ENCODE measurements around the gene MYRIP.
A peak's percentile ranks its signal among the peaks of the same experiment; 100 is the strongest.
"Not testable (repeated sequence)": the region's sequence is repeated elsewhere in the genome, so short reads cannot be mapped to it uniquely, and the experiment has no call there.

The MYRIP gene

GRCh38 chr3:40078590-40078989, 269.2 kb downstream of the MYRIP start:
- no peaks in the 10 kb centered on the region for H3K27me3 ChIP-seq (replicated peaks)
- H3K4me3 ChIP-seq (ENCODE audit: low read depth, low read length), result no peak overlapping the region
- no peak overlapping the region for H3K27ac ChIP-seq
- TF ChIP-seq CTCF (IDR thresholded peaks at IDR 0.05; ENCODE audit: low read depth, low read length, missing control alignments), result no peak
- no peak for DNase-seq
- H3K36me3 ChIP-seq (replicated peaks), result no peaks in the 10 kb centered on the region
- in situ Hi-C loops (cut with HindIII; ENCODE audit: low pct_ligation_motif_present, low sequenced_read_pairs), result no loop called here

GRCh38 chr3:40079203-40079846, 269.9 kb downstream of the MYRIP start:
- TF ChIP-seq CTCF (IDR thresholded peaks at IDR 0.05; ENCODE audit: low read depth, low read length, missing control alignments), result no peak
- Histone ChIP-seq H3K27ac (no peak overlapping the region), H3K36me3 (replicated peaks) (no peaks in the 10 kb centered on the region), H3K4me3 (ENCODE audit: low read depth, low read length) (no peak overlapping the region), H3K27me3 (replicated peaks) (no peaks in the 10 kb centered on the region)
- in situ Hi-C loops (cut with HindIII; ENCODE audit: low pct_ligation_motif_present, low sequenced_read_pairs), result no loop called here
- peak; percentile 61 for DNase-seq

GRCh38 chr3:40079847-40080240, 270.4 kb downstream of the MYRIP start:
- in situ Hi-C loops (cut with HindIII; ENCODE audit: low pct_ligation_motif_present, low sequenced_read_pairs), result no loop called here
- H3K36me3 ChIP-seq (replicated peaks), result no peaks in the 10 kb centered on the region
- no peaks in the 10 kb centered on the region for H3K27me3 ChIP-seq (replicated peaks)
- H3K27ac ChIP-seq, result no peak overlapping the region
- no peak for DNase-seq
- H3K4me3 ChIP-seq (ENCODE audit: low read depth, low read length), result no peak overlapping the region
- no peak for TF ChIP-seq CTCF (IDR thresholded peaks at IDR 0.05; ENCODE audit: low read depth, low read length, missing control alignments)

GRCh38 chr3:40083066-40083465, 273.7 kb downstream of the MYRIP start:
- Histone ChIP-seq H3K27ac (no peak overlapping the region), H3K36me3 (replicated peaks) (no peaks in the 10 kb centered on the region), H3K27me3 (replicated peaks) (no peaks in the 10 kb centered on the region), H3K4me3 (ENCODE audit: low read depth, low read length) (no peak overlapping the region)
- no peak for DNase-seq
- no peak for TF ChIP-seq CTCF (IDR thresholded peaks at IDR 0.05; ENCODE audit: low read depth, low read length, missing control alignments)
- in situ Hi-C loops (cut with HindIII; ENCODE audit: low pct_ligation_motif_present, low sequenced_read_pairs), result no loop called here

- DNase-seq; H3K27ac ChIP-seq; in situ Hi-C loops (cut with HindIII; ENCODE audit: low pct_ligation_motif_present, low sequenced_read_pairs); H3K36me3 ChIP-seq (replicated peaks); H3K4me3 ChIP-seq (ENCODE audit: low read depth, low read length); H3K27me3 ChIP-seq (replicated peaks): not testable (repeated sequence)
These were observed 275.0 kb downstream of the MYRIP start for GRCh38 chr3:40084424-40084823.

GRCh38 chr3:40086890-40087883, 277.8 kb downstream of the MYRIP start:
- Histone ChIP-seq H3K36me3 (replicated peaks) (no peaks in the 10 kb centered on the region), H3K4me3 (ENCODE audit: low read depth, low read length) (no peak overlapping the region), H3K27me3 (replicated peaks) (no peaks in the 10 kb centered on the region), H3K27ac (no peak overlapping the region)
- DNase-seq, result no peak
- no peak for TF ChIP-seq CTCF (IDR thresholded peaks at IDR 0.05; ENCODE audit: low read depth, low read length, missing control alignments)
- in situ Hi-C loops (cut with HindIII; ENCODE audit: low pct_ligation_motif_present, low sequenced_read_pairs), result no loop called here

Data from brain microvascular endothelial cell (primary cell).